NCI-H2081 treated with DMSO at 0.1 percent for 48 hours (cell line): ENCODE measurements around the gene RRP15.

ENCODE experiments used
- DNase-seq: peaks from one replicate; lab custom pipeline; 2025; lab: John Stamatoyannopoulos, UW

RRP15 gene

GRCh38 chr1:218361298-218362065 is 76.4 kb downstream of the RRP15 start:
- no peak for DNase-seq

GRCh38 chr1:218362418-218363076 is 77.5 kb downstream of the RRP15 start:
- DNase-seq: no peak

GRCh38 chr1:218363141-218363540 is 78.0 kb downstream of the RRP15 start:
- DNase-seq: no peak

- no peak for DNase-seq
These were observed 79.1 kb downstream of the RRP15 start for GRCh38 chr1:218364028-218364710.

- no peak for DNase-seq
These were observed 80.3 kb downstream of the RRP15 start for GRCh38 chr1:218365226-218365999.

GRCh38 chr1:218366322-218367052 is 81.4 kb downstream of the RRP15 start:
- no peak for DNase-seq

GRCh38 chr1:218367118-218367517 is 82.0 kb downstream of the RRP15 start:
- DNase-seq: no peak

- no peak for DNase-seq
These were observed 83.6 kb downstream of the RRP15 start for GRCh38 chr1:218368686-218369085.

- DNase-seq: no peak
These were observed 84.8 kb downstream of the RRP15 start for GRCh38 chr1:218369688-218370511.

GRCh38 chr1:218371927-218372672 is 87.0 kb downstream of the RRP15 start:
- no peak for DNase-seq

GRCh38 chr1:218374401-218375353 is 89.6 kb downstream of the RRP15 start:
- no peak for DNase-seq

GRCh38 chr1:218376722-218377121 is 91.6 kb downstream of the RRP15 start:
- no peak for DNase-seq

GRCh38 chr1:218377143-218377660 is 92.1 kb downstream of the RRP15 start:
- no peak for DNase-seq

- no peak for DNase-seq
These were observed 95.3 kb downstream of the RRP15 start for GRCh38 chr1:218380125-218380977.

GRCh38 chr1:218382261-218382660 is 97.2 kb downstream of the RRP15 start:
- no peak for DNase-seq

- DNase-seq: no peak
These were observed 98.0 kb downstream of the RRP15 start for GRCh38 chr1:218383051-218383450.

- DNase-seq: no peak
These were observed 98.6 kb downstream of the RRP15 start for GRCh38 chr1:218383681-218384080.

GRCh38 chr1:218384581-218384993 is 99.5 kb downstream of the RRP15 start:
- no peak for DNase-seq
